GM10266 (cell line): ENCODE results near the gene CHRNB2.

Experiments
- DNase-seq: peaks from one replicate; pipeline ENCODE4 v3.0.0; 2012; ENCODE audit errors: extremely low spot score
- CTCF ChIP-seq: IDR thresholded peaks from 2 replicates; pipeline ENCODE4 v1.5.1; 2012; ENCODE audit warnings: mild to moderate bottlenecking, low read depth; ENCODE audit not compliant: control insufficient read depth, insufficient read depth; ENCODE audit errors: missing control alignments

The CHRNB2 gene

GRCh38 chr1:154615411-154615810, 47.8 kb downstream of the CHRNB2 start:
- no peak for TF ChIP-seq CTCF
- DNase-seq = no peak

- no peak for DNase-seq
- no peak for TF ChIP-seq CTCF
Measured at GRCh38 chr1:154616659-154617345, 49.2 kb downstream of the CHRNB2 start.

GRCh38 chr1:154619181-154619948, 51.8 kb downstream of the CHRNB2 start:
- TF ChIP-seq CTCF = no peak

GRCh38 chr1:154620751-154621150, 53.2 kb downstream of the CHRNB2 start:
- no peak for DNase-seq
- no peak for TF ChIP-seq CTCF

More at GRCh38 chr1:154619181-154619948, 51.8 kb downstream of the CHRNB2 start:
- DNase-seq = no peak

- no peak for TF ChIP-seq CTCF
- no peak for DNase-seq
Measured at GRCh38 chr1:154621875-154622274, 54.3 kb downstream of the CHRNB2 start.

GRCh38 chr1:154622503-154623039, 55.0 kb downstream of the CHRNB2 start:
- DNase-seq = no peak
- TF ChIP-seq CTCF = no peak

GRCh38 chr1:154623358-154623757, 55.8 kb downstream of the CHRNB2 start:
- DNase-seq = no peak

More at GRCh38 chr1:154623358-154623757, 55.8 kb downstream of the CHRNB2 start:
- no peak for TF ChIP-seq CTCF
